GM21619 (cell line): ENCODE measurements around the gene CD70.
"Not testable (repeated sequence)": the region's sequence is repeated elsewhere in the genome, so short reads cannot be mapped to it uniquely, and the experiment has no call there.

Experiments used
- ATAC-seq: cut with Tn5 transposase; IDR thresholded peaks from one replicate; pipeline ENCODE4 v1.9.1; 2021; ENCODE audit not compliant: unreplicated experiment

The CD70 gene

DNA sequence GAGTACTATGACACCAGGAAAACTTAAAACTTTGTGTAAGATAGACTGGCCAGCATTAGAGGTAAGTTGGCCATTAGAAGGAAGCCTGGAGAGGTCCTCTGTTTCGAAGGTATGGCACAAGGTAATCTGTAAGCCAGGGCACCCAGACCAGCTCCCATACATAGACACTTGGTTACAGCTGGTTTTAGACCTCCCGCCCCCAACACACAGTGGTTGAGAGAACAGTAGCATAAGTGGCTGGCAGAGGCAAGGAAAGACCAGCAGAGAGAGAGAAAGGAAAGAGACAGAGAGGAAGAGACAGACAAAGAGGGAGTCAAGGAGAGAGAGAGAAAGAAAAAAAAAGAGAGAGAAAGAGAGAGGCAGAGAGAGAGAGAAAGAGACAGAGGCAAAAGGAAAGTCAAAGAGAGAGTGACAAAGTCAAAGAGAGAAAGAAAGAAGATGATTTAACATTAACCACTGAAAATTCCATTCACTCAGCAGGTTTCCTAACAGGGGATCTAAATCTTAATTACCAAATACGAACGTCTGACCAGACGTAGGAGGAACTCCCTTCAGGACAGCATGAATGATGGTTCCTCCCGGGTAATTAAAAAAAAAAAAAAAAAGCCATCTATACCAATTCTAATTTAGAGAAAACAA, 7.4 kb upstream of the CD70 start:
- not testable (repeated sequence) for ATAC-seq

DNA sequence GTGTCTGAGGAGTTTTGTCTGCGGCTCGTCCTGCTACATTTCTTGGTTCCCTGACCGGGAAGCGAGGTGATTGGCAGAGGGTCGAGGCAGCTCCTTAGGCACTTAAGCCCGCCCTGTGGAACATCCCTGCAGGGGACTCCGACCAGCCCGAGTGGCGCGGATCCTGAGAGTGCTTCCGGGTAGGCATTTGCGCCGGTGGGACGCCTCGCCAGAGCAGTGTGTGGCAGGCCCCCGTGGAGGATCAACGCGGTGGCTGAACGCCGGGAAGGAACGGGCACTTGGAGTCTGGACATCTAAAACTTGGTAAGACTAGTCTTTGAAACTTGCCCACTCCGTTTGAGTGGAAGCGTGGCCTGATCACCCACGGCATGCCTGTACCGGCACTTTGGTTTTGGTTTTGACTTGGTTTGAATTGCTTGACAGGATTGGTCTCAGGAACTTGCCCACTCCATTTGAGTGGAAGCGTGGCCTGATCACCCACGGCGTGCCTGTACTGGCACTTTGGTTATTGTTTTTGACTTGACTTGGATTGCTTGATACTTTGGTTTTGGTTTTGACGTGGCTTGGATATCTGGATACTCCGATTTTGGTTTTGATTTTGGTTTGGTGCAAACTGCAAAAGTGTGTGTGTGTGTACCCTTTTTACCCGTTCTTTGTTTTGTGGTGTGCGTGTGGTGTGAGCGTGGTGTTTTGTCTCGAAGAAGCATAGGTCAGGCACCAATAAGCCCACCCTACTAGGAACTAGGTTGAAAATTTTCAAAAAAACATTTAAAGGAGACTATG, 6.7 kb upstream of the CD70 start:
- not testable (repeated sequence) for ATAC-seq

GRCh38 chr19:6596621-6597020, 5.7 kb upstream of the CD70 start:
- no peak for ATAC-seq

DNA sequence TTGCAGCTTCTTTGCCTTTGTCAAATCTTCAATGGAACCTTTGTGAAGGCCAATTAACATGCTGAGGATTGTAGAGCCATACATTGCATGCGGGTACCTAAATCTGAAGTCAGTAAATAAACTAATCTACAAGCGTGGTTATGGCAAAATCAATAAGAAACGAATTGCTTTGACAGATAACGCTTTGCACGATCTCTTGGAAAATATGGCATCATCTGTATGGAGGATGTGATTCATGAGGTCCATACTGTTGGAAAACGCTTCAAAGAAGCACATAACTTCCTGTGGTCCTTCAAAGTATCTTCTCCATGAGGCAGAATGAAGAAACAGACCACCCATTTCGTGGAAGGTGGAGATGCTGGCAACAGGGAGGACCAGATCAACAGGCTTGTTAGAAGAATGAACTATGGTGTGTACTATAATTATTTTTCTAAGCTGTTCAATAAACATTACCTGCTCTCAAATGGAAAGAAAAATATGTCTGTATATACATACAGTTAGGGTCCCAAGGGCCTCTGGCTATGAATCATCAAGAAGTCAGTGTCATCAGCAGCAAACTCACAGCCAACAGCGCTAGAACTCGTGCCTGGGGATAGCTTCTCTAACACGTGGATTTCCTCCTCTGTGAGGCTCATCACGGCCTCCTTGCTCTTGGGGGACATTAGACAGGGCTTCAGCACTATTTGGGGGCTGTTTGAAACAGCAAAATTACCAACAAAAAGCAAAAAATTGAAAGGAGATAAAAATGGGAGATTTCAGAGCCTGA, 2.9 kb upstream of the CD70 start:
- no peak for ATAC-seq

DNA sequence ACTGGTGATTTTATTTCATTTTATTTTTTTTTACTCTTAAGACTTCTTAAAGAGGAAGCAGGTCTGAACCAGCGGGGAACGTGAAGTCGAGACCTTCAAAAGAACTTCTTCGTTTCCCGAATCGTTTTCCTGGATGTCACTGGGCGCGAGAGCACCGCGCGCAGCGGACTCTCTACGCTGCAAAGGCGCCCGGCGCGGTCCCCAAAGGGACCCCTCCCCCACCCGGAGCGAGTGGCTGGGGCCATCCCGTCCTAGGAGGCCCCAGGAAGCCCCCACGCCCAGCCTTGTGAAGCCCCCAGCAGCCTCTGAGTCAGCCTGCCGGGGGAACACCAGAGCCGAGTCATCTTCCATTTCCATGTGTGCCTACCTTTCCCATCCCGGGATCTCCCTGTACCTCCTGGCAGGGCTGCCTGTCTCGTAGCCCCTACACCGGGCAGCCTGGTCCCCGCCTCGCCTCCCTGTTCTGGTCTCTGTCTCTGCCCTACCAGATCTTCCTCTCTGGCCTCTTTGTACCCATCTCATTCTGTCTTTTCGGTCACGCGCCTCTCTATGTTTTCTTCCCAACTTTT, 608 bp downstream of the CD70 start:
- no peak for ATAC-seq

DNA sequence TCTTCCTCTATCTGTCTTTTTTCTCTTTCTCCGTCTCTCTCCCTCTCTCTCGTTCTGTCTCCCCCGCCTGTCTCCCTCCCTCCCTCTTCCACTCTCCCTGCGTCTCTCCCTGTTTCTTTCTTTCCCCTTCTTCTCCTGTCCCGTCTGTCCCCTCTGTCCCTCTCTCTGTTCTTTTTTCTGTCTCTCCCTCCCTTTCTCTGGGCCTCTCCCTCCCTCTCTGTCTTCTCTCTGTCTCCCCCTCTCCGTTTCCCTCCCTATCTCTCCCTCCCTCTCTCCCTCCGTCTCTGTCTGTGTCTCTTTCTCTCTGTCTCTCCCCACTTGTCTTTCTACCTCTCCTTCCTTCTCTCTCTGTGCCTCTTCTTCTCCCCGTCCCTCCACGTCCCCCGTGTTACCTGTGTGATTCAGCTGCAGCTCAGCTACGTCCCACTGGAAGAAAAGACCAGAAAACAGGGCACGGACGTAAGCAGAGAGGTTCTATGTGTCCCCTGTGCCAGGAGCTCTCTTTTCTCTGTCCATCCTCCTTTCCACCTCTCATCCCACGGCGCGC, 1.2 kb downstream of the CD70 start:
- no peak for ATAC-seq

- ATAC-seq, result no peak
Observed at GRCh38 chr19:6588508-6589345, 2.2 kb downstream of the CD70 start.

GRCh38 chr19:6587998-6588507, 2.9 kb downstream of the CD70 start:
- no peak for ATAC-seq

DNA sequence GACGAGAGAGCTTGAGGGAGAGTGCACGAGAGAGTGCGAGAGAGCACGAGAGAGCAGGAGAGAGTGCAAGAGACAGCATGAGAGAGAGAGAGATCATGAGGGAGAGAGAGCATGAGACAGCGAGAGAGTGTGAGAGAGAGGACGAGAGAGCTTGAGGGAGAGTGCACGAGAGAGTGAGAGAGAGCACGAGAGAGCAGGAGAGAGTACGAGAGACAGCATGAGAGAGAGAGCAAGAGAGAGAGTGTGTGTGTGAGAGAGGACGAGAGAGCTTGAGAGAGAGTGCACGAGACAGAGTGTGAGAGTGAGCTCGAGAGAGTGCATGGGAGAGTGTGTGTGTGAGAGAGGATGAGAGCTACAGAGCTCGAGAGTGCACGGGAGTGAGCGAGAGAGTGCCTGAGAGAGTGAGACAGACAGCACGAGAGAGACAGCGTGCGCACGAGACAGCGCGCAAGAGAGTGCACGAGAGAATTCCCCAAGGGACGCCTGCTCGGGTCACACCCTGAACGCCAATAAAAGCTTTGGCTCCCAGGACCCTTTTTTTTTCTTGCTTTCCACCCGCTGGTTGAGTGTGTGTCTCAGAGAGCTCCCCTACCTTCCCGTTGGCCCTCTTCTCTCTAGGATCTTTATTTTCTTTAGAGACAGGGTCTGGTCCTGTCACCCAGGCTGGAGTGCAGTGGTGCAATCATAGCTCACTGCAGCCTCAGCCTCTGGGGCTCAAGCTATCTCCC, 3.7 kb downstream of the CD70 start:
- no peak for ATAC-seq

GRCh38 chr19:6586726-6587092, 4.2 kb downstream of the CD70 start:
- ATAC-seq, result no peak

DNA sequence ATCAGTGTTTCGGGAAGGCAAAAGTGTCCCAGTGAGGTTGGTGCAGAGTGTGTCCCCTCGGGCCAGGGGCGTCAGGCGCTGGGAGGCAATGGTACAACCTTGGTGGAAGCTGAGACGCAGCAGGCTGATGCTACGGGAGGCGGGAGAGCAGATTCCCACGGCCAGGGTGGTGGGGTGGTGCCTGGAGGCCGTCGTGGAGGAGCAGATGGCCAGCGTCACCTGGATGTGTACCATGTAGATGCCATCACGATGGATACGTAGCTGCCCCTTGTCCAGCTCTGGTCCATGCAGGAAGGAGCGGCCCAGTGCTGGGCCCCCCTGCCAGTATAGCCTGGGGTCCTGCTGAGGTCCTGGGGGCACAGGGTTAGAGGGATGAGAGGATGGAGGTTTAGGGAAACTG, 4.9 kb downstream of the CD70 start:
- ATAC-seq, result no peak

DNA sequence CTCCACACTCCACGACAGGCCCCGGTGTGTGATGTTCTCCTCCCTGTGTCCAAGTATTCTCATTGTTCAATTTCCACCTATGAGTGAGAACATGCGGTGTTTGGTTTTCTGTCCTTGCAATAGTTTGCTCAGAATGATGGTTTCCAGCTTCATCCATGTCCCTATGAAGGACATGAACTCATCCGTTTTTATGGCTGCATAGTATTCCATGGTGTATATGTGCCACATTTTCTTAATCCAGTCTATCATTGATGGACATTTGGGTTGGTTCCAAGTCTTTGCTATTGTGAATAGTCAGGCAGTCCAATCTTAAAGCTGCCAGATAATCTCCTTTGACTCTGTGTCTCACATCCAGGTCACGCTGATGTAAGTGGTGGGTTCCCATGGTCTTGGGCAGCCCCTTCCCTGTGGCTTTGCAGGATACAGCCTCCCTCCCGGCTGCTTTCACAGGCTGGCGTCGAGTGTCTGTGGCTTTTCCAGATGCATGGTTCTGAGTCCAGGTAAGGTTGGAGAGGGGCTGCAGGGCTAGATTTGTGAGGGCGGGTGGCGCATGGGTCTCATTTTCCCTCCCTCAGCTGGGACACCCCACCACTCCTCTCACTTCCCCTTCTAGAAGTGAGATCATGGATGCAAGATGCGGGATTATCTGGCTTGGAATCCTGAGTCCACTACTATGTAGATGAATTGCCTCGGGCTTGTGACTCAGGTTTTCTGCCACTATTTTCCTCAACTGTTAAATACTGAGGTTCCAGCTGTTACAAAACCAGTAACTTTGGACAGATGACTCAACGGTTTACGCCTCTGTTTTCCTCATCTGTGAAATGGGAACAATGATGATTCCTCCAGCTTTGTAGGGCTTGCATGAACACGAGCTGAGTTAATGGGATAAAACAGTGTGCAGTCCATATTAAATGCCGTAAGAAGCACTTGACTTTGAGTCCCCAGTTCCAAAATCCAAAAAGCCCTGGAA, 8.2 kb downstream of the CD70 start:
- not testable (repeated sequence) for ATAC-seq

DNA sequence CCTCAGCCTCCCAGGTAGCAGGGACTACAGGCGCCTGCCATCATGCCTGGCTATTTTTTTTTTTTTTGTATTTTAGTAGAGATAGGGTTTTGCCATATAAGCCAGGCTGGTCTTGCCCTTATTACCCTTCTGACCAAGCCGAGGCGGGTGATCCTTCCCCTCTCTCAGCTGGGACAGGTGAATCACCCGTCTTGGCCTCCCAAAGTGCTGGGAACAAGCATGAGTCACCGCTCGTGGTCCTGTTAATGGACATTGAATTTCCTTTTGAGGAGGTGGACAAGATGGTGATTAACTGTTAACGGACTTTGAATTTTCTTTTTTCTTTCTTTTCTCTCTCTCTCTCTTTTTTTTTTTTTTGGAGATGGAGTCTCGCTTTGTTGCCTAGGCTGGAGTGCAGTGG, 10.6 kb downstream of the CD70 start:
- ATAC-seq, result no peak

DNA sequence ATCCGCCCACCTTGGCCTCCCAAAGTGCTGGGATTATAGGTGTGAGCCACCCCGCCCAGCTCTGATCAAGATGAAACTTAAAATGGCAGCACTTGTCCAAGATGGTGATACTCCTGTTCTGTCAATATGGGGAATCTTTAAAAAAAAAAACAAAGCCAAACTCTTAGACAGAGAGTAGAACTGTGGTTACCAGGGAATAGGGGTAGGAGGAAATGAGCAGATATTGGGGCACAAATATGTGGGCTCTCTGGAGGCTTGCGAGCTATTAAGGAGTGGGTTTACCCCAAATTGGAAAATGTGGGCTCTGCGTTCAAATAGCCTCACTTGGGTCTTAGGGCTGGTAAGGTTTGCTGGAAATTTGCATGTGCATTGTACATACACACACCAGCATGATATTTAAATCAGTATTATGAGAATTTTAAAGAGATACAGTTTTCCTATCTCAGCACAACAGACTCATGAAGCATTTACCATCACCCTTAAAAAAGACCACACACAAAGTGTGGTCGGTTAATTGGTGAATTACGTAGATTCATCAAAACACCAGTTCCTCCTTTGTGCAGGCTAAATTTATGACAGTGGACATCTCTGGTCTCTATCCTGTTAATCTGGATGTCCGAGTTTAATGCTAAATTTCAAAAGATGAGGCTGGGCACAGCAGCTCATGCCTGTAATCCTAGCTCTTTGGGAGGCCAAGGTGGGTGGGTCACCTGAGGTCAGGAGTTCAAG, 11.3 kb downstream of the CD70 start:
- ATAC-seq, result no peak

DNA sequence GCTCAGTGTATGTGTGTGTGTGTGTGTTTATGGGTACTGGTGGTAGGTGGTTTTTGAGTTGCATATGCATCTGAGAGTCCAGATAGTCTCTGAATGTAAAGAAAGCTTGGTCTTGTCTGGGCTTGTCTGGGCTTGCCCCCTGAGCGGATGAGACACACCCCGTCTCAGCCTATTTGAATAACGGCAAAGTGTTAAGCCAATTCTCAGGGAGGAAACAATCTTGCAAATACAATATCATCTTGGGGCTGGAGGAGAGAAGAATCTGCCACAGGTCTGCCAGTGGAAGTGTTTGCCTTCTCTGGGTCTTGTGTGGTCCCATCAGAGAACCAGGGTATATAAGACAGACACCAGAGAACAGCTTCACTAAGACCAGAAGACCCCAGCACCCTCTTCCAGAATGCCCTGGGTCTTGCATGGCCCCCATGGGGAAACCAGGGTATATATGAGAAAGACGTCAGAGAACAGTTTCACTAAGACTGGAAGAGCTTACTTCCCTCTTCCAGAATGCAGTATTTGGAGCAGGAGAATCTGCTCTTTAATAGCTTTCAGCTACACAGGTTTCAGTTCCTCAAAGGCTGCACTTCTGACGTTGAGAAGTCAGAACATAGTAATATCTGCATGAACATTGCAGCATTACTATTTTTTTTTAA, 13.3 kb downstream of the CD70 start:
- peak; percentile 75 for ATAC-seq

GRCh38 chr19:6576869-6577475, 14.0 kb downstream of the CD70 start:
- ATAC-seq, result no peak

DNA sequence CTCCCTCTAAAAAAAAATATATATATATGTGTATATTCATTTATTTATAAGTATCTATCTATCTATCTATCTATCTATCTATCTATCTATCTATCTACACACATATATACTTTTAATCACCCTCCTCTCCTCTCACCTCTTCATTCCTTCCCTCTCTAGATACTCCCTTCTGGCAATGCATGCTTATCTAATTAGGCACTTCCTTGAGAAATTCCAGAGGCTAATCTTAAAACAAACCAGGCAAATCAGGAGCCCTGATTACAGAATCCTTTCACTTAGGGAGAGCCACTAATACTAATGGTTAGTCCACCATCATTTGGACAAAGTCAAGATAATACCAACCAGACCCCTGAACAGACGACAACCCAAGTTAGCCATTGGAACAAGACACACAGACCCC, 17.6 kb downstream of the CD70 start:
- no peak for ATAC-seq
